Mammary epithelial cell (primary cell): ENCODE data around the gene SLC12A5.

Experiments used
- CTCF ChIP-seq, 2 donors: IDR thresholded peaks in 1 of 2; conservative IDR thresholded peaks in 1 of 2; 2 replicates each; pipeline ENCODE4 v1.5.1; 2011 to 2012; ENCODE audit warnings: inconsistent platforms in 2 of 2, low read length in 2 of 2, mild to moderate bottlenecking in 2 of 2, control low read depth in 1 of 2, low read depth in 1 of 2; ENCODE audit not compliant: insufficient read depth in 1 of 2; ENCODE audit errors: extremely low read depth in 1 of 2
- EZH2 ChIP-seq: IDR thresholded peaks from 2 replicates; pipeline ENCODE4 v1.6.1; 2012; ENCODE audit warnings: low read length, inconsistent platforms, borderline replicate concordance

DNA sequence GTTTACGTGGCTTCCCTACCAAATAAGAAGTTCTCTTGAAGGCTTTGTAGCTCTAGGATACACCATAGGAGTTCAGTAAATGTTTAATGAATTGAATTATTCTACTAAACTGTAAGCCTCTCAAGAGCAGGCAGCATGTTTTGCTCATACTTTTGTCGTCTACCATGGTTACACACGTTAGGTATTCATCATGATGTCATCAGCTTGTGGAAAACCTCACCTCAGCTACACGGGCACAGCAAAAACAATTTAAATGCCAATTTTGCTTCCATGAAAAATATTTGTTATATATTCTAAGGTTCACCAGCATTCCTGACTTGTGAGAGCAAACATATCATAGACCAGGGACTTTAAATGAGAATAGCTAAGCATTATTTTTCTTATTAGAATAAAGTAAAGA is 44.0 kb downstream of the SLC12A5 start:
- TF ChIP-seq CTCF (conservative IDR thresholded peaks at IDR 0.05 in 1 of 2, IDR thresholded peaks at IDR 0.05 in 1 of 2; ENCODE audit: extremely low read depth in 1 of 2, insufficient read depth in 1 of 2, low read depth in 1 of 2, low read length in 2 of 2) (no peak), EZH2 (no peak)
